T-helper 2 cell treated with Interferon-gamma antibody and Interleukin-4, amounts not matched to agents 5 μg/mL and 100 μg/mL, for 36 hours (primary cell): ENCODE results near the gene STRIP2.
A peak's percentile ranks its signal among the peaks of the same experiment; 100 is the strongest.

Experiments
- DNase-seq: peaks from one replicate; pipeline ENCODE4 v3.0.0; 2021; ENCODE audit warnings: low spot score
- H3K27ac Mint-ChIP-seq: one replicate; pipeline ENCODE4 v1.8.0; 2021; ENCODE audit warnings: mild to moderate bottlenecking, mixed read lengths
- H3K27me3 Mint-ChIP-seq: one replicate; pipeline ENCODE4 v1.8.0; 2021; ENCODE audit warnings: low read depth, mixed read lengths
- H3K36me3 Mint-ChIP-seq: one replicate; pipeline ENCODE4 v1.8.0; 2021; ENCODE audit warnings: low read depth, mixed read lengths
- H3K4me1 Mint-ChIP-seq: one replicate; pipeline ENCODE4 v1.8.0; 2021; ENCODE audit warnings: low read depth, mixed read lengths
- H3K4me3 Mint-ChIP-seq: one replicate; pipeline ENCODE4 v1.8.0; 2022; ENCODE audit warnings: mild to moderate bottlenecking, moderate library complexity, mixed read lengths
- H3K9me3 Mint-ChIP-seq: one replicate; pipeline ENCODE4 v1.8.0; 2021; ENCODE audit warnings: mixed read lengths

STRIP2 gene

DNA sequence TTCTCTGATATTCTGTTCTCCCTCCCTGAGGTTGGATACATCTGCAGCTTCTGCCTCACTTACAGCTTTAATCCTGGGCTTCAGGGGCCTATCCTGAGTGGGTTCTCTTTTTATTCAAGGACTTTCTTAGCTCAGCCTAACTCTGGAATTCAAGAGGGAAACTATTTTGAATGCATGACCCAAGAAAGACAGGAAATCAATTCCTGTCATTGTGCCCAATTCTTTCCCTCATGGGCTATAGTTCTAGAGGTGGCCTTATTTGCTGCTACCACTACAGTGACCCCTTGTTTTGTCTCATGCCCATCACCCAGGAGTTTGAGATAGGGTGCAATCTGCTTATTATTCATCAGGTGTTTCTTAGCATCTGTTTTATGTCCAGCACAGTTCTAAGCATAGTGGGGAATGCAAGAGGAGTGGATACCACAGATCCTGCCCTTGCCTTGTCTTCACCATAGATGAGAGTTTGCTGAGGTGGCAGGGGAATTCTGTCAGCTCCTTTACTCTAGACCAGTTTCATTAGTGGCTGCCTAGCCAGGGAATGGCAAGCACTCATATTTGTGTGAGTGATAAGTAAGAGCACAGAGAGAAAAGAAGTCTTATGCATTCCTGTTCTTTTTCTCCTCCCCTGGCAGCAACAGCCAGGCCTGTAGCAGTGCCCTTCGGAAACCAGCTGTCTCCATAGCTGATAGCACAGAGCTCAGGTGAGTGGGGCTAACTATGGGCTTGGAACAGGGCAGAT lies 19.4 kb downstream of the STRIP2 start:
- peaks cover 6% of the 10 kb centered on the region for H3K9me3 Mint-ChIP-seq
- no peak for DNase-seq
- H3K36me3 Mint-ChIP-seq, result peaks cover 39% of the 10 kb centered on the region
- H3K4me1 Mint-ChIP-seq, result no peaks in the 10 kb centered on the region
- H3K27me3 Mint-ChIP-seq, result no peaks in the 10 kb centered on the region
- H3K4me3 Mint-ChIP-seq, result no peak overlapping the region
- no peak overlapping the region for H3K27ac Mint-ChIP-seq

DNA sequence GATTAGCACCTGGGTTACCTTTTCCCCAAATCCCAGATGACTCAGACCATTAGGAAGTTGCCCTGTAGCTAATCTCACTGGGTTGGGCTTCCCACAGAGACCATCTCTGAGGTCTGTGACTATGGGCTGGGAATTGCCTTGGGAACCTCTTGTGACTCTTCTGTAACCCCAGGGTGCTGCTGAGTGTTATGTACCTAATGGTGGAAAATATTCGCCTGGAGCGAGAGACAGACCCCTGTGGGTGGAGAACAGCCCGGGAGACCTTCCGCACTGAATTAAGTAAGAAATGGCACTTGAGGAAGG lies 20.0 kb downstream of the STRIP2 start:
- peaks cover 37% of the 10 kb centered on the region for H3K36me3 Mint-ChIP-seq

DNA sequence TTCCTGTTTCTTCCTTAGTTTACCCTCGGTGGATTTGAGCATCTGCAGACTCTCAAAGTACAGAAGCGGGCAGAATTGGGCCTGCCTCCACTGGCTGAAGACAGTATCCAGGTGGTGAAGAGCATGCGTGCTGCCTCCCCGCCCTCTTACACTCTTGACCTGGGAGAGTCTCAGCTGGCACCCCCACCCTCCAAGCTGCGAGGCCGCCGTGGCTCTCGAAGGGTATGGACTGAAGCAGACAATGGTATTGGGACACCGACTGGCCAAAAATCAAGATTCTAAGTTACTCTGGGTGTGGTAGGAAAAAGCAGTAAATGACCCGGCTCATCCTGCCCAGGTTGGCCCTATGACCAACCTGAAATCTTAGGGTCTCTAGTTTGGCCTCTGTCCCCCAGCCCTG lies 22.2 kb downstream of the STRIP2 start:
- H3K4me3 Mint-ChIP-seq, result no peak overlapping the region
- H3K9me3 Mint-ChIP-seq, result no peaks in the 10 kb centered on the region
- peaks cover 22% of the 10 kb centered on the region for H3K36me3 Mint-ChIP-seq
- no peak for DNase-seq
- H3K27ac Mint-ChIP-seq, result no peak overlapping the region
- H3K27me3 Mint-ChIP-seq, result no peaks in the 10 kb centered on the region
- no peaks in the 10 kb centered on the region for H3K4me1 Mint-ChIP-seq

More for the DNA sequence above, 20.0 kb downstream of the STRIP2 start:
- no peak overlapping the region for H3K27ac Mint-ChIP-seq
- H3K9me3 Mint-ChIP-seq, result peaks cover 1% of the 10 kb centered on the region
- no peaks in the 10 kb centered on the region for H3K27me3 Mint-ChIP-seq
- H3K4me1 Mint-ChIP-seq, result no peaks in the 10 kb centered on the region
- DNase-seq, result no peak
- H3K4me3 Mint-ChIP-seq, result no peak overlapping the region

DNA sequence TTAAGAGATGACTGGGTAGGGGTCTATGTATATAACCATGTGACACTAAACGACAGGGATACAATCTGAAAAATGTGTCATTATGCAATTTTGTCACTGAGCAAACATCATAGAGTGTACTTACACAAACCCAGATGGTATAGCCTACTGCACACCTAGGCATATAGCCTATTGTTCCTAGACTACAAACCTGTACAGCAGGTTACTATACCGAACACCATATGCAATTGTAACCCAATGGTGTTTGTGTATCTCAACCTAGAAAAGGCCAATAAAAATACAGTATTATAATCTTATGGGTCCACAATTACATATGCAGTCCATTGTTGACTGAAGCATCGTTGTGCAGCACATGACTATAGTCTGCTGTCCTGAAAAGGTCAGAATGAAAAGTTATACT lies 22.9 kb downstream of the STRIP2 start:
- H3K4me3 Mint-ChIP-seq, result no peak overlapping the region
- no peaks in the 10 kb centered on the region for H3K9me3 Mint-ChIP-seq
- H3K27ac Mint-ChIP-seq, result no peak overlapping the region
- DNase-seq, result no peak
- H3K4me1 Mint-ChIP-seq, result no peaks in the 10 kb centered on the region
- H3K36me3 Mint-ChIP-seq, result peaks cover 17% of the 10 kb centered on the region
- no peaks in the 10 kb centered on the region for H3K27me3 Mint-ChIP-seq

DNA sequence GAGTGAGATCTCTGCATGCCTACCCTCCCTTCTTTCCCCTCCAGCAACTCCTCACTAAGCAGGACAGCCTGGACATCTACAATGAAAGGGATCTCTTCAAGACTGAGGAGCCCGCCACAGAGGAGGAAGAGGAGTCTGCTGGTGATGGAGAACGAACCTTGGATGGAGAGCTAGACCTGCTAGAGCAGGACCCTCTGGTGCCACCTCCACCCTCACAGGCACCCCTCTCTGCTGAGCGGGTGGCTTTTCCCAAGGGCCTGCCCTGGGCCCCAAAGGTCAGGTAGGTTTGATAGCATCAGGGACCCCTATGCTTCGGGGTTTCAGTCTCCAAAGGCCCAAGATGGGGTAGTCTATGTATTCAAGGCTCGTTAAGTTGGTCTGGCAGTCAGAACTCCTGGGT lies 23.9 kb downstream of the STRIP2 start:
- Mint-ChIP-seq H3K9me3 (no peaks in the 10 kb centered on the region), H3K27ac (no peak overlapping the region), H3K4me3 (no peak overlapping the region), H3K4me1 (no peaks in the 10 kb centered on the region), H3K36me3 (peaks cover 16% of the 10 kb centered on the region), H3K27me3 (no peaks in the 10 kb centered on the region)
- DNase-seq, result no peak

DNA sequence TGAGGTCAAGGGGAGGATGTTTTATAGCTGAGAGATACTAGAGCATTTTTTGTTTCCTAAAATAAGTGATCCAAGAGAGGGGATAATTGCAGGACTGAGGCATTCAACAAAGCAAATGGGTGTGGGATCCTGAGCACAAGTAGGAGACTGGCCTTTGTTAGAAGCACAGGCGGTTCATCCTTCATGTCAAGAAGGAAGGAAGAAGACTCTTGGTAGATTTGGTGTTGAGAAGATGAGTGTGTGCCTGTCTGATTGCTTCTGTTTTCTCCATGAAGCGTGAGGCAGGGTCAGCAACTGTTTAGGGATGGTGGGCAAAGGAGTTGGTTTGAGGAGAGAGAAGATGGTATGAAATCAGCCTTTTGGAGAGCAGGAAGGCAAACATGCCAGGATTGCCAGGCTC lies 27.6 kb downstream of the STRIP2 start:
- H3K4me3 Mint-ChIP-seq, result no peak overlapping the region
- DNase-seq, result no peak
- no peaks in the 10 kb centered on the region for H3K9me3 Mint-ChIP-seq
- no peaks in the 10 kb centered on the region for H3K4me1 Mint-ChIP-seq
- no peak overlapping the region for H3K27ac Mint-ChIP-seq
- H3K27me3 Mint-ChIP-seq, result no peaks in the 10 kb centered on the region
- H3K36me3 Mint-ChIP-seq, result peaks cover 12% of the 10 kb centered on the region

DNA sequence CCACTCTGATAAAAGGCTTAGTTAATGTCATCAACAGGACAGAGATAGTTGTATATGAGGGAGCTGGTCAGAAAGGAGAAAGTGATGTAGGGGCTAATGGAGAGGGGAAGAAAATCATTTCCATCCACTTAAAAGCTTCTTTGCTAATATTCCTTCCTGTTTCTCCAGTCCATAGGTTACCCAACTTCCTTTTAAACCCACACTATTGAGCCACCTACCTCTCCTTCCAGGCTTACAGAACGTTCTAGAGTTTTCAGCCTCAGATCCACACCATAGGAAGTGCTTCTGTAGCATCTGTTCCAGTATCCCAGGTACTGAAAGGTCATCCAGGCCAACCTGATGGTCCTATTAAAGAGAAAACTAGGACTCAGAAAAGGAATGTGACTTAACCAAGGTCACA lies 28.2 kb downstream of the STRIP2 start:
- H3K27ac Mint-ChIP-seq, result no peak overlapping the region

DNA sequence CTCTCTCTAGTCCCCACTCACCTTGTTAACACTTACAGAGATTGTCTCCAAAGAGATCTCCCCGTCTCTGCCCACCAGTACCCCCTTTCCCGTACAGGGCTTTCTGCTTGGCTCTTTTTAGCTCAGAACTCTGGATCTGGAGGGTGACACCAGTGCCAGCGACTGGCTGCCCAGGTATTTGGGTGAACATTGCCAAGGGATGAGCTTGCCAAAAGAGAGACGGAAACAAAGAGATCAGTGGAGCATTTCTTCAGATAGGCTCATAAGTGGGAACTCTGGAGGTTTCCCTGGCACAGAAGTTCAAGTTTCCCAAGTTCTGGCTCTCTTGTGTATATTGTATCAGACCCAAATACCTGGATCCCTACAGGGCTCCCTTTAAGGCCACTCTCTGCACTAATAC lies 30.0 kb downstream of the STRIP2 start:
- no peak for DNase-seq
- Mint-ChIP-seq H3K4me3 (no peak overlapping the region), H3K36me3 (peaks cover 4% of the 10 kb centered on the region), H3K9me3 (no peaks in the 10 kb centered on the region), H3K4me1 (no peaks in the 10 kb centered on the region), H3K27ac (no peak overlapping the region), H3K27me3 (no peaks in the 10 kb centered on the region)

More for the DNA sequence above, 28.2 kb downstream of the STRIP2 start:
- peaks cover 14% of the 10 kb centered on the region for H3K36me3 Mint-ChIP-seq
- H3K9me3 Mint-ChIP-seq, result no peaks in the 10 kb centered on the region
- DNase-seq, result no peak
- H3K27me3 Mint-ChIP-seq, result no peaks in the 10 kb centered on the region
- H3K4me1 Mint-ChIP-seq, result no peaks in the 10 kb centered on the region
- no peak overlapping the region for H3K4me3 Mint-ChIP-seq

DNA sequence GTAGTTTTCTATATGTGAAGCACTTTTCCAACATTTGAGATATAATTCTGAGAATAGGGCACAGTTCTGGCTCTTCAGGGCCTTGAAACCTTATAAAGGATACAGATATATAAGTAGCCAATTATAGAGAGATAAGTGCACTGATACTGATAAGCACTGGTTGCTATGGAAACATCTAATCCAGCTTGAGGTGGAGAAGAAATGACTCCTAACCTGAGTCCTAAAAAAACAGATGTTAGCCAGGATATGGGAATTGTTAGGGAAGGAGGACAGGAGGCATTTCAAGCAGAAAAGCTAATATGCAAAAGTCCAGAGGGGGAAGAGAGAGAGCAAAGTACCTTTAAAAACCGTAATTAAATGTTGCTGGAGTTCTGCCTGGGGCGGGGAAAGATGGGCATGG lies 30.8 kb downstream of the STRIP2 start:
- no peaks in the 10 kb centered on the region for H3K9me3 Mint-ChIP-seq

DNA sequence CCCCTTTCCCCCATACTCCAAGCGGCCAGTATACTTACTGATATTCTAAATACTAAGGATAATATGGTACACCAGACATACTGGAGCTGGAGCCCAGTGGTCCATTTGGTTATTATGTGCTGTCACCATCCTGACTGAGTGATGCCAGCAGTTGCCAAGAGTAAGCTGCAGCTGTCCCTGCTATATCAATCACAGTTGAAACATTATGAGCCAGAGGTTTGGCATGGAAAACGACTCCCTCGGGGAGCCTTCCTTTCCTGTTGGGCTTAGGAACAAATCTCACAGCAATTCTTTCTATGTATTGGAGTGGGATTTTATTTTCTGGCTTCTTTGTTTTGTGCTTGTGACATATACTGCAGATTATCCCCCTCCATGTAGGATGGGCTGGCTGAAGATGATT lies 32.6 kb downstream of the STRIP2 start:
- no peak for DNase-seq
- no peaks in the 10 kb centered on the region for H3K4me1 Mint-ChIP-seq
- no peaks in the 10 kb centered on the region for H3K9me3 Mint-ChIP-seq
- no peak overlapping the region for H3K27ac Mint-ChIP-seq
- H3K27me3 Mint-ChIP-seq, result no peaks in the 10 kb centered on the region
- H3K36me3 Mint-ChIP-seq, result peaks cover 6% of the 10 kb centered on the region
- no peak overlapping the region for H3K4me3 Mint-ChIP-seq

More for the DNA sequence above, 30.8 kb downstream of the STRIP2 start:
- peaks cover 4% of the 10 kb centered on the region for H3K36me3 Mint-ChIP-seq
- H3K4me1 Mint-ChIP-seq, result no peaks in the 10 kb centered on the region
- no peak for DNase-seq
- H3K27ac Mint-ChIP-seq, result no peak overlapping the region
- no peak overlapping the region for H3K4me3 Mint-ChIP-seq
- H3K27me3 Mint-ChIP-seq, result no peaks in the 10 kb centered on the region

DNA sequence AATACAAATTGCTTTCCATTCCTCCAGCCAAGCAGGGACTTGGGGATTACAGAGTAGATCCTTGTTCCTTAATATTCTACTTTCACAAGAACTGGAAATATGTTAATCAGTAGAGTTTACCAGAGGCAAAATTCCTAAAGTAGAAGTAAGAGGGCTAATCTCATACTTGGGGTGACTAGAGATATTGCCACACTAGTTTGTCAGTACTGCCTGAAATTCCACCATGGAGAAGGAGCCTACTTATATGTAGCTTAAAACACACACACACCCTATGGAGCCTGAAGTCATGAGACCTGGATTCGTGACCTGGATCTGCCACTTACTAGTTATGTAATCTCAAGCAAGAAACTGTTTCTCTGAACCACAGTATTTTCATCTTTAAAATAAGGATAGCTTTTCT lies 33.9 kb downstream of the STRIP2 start:
- H3K36me3 Mint-ChIP-seq, result peaks cover 8% of the 10 kb centered on the region
- H3K27ac Mint-ChIP-seq, result no peak overlapping the region
- H3K27me3 Mint-ChIP-seq, result no peaks in the 10 kb centered on the region
- H3K4me1 Mint-ChIP-seq, result no peaks in the 10 kb centered on the region
- DNase-seq, result no peak
- no peaks in the 10 kb centered on the region for H3K9me3 Mint-ChIP-seq
- no peak overlapping the region for H3K4me3 Mint-ChIP-seq

DNA sequence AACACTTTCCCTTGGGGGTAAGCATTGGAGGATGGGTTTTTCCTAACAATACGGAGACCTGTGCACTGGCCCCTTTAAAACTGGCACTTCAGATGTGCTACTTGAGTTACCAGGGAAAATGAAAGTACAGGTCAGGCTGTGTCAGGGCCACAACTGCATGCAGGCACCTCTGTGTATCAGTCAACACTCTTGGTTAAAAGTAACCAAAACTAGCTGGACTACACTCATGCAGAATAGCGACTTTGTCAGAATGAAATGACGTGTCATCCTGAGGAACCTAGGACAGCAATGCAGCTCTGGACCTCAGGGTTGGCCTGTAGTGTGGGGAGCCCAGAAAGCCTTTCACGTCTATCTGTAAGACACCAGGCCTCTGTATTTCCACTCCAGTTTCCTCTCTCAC lies 34.3 kb downstream of the STRIP2 start:
- Mint-ChIP-seq H3K4me3 (no peak overlapping the region), H3K4me1 (no peaks in the 10 kb centered on the region), H3K36me3 (peaks cover 8% of the 10 kb centered on the region), H3K9me3 (no peaks in the 10 kb centered on the region), H3K27me3 (no peaks in the 10 kb centered on the region), H3K27ac (no peak overlapping the region)
- no peak for DNase-seq

DNA sequence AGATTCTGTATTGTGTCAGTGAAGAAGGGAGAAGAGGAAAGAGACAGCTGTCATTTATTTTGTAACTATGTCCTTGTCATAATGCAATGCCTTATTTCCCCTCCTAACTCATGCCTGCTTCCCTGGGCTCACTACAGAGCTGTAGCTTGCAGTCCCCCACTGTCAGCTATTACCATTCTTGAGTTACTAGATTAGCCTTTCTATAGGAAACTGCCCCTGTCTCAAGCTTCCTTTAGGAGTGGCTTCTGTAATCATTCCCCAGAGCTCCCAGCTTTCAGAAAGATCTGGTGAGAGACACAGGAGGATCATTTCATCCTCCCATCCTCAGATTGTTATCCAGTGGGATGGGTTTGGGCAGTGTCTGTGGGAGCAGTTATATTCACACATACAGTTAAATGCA lies 35.7 kb downstream of the STRIP2 start:
- no peak for DNase-seq
- Mint-ChIP-seq H3K4me3 (no peak overlapping the region), H3K4me1 (no peaks in the 10 kb centered on the region), H3K27me3 (no peaks in the 10 kb centered on the region), H3K9me3 (no peaks in the 10 kb centered on the region), H3K27ac (no peak overlapping the region), H3K36me3 (peaks cover 10% of the 10 kb centered on the region)

DNA sequence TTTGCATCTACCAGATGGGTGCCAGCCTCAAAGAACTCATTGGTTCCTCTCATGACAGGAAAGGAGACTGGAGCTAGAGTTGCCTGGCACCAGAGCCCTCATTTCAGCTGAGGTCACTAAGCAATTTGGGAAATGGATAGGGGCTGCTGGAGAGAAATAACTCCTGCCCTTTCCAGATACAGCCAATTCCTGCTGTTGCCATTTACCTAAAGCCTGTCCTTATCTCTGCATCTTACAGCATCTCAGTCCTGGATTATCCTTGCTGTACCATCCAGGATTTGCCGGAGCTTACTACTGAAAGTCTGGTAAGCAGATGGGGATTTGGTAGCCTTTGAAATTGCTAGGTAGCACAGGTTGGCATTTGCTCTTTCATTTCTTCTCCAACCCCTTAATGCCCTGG lies 36.2 kb downstream of the STRIP2 start:
- no peak overlapping the region for H3K4me3 Mint-ChIP-seq
- H3K27me3 Mint-ChIP-seq, result no peaks in the 10 kb centered on the region
- no peaks in the 10 kb centered on the region for H3K9me3 Mint-ChIP-seq
- peaks cover 12% of the 10 kb centered on the region for H3K36me3 Mint-ChIP-seq
- H3K27ac Mint-ChIP-seq, result no peak overlapping the region
- H3K4me1 Mint-ChIP-seq, result no peaks in the 10 kb centered on the region
- no peak for DNase-seq

DNA sequence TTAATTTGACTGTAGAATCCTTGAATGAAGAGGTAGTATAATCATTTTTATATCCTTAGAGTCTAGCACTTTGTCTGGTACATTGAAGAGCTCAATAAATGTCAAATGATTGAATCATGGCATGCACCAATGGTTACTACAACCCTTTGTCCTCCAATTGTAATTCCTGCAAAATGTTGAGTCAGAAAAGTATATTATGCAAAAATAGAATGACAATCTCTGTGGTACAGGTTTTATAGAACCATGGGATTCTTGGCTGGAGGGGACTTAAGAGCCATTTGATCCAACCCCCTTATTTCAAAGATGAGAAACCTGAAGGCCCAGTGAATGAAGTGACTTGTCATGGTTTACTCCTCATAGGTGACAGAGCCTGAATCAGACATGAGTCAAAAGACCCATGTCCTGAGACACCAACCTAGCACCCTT lies 37.2 kb downstream of the STRIP2 start:
- H3K4me3 Mint-ChIP-seq, result no peak overlapping the region
- peak; percentile 11 for DNase-seq
- H3K36me3 Mint-ChIP-seq, result peaks cover 10% of the 10 kb centered on the region
- H3K4me1 Mint-ChIP-seq, result no peaks in the 10 kb centered on the region
- H3K9me3 Mint-ChIP-seq, result no peaks in the 10 kb centered on the region
- no peaks in the 10 kb centered on the region for H3K27me3 Mint-ChIP-seq
- H3K27ac Mint-ChIP-seq, result no peak overlapping the region
